Measurements from ENCODE around the gene DAAM1. TPM values are rescaled to one million over a fixed set of nuclear protein-coding genes. Genes with fewer than 3 reads are reported as not detected.

Gene DAAM1
- total RNA-seq, 1 donor from 2014 or later = 42.0 TPM

DNA sequence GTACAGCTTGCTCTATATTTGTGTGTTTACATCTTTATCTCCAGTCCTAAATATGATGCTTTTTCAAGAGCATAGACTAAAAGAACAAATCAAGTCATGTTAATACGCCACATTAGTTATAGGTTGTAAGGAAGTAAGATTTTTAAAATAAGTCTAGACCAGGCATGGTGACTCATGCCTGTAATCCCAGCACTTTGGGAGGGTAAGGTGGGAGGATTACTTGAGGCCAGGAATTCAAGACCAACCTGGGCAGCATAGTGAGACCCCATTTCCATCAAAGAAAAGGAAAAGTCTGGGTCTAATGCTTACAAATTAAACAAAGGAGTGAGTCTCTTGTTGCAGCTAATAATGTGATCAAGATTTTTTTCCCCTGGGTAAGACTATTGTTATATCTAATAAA, 157.9 kb downstream of the DAAM1 start:
- H3K4me1 ChIP-seq = peaks cover 69% of the 10 kb centered on the region
- H3K36me3 ChIP-seq = peaks cover 0 to 18% of the 10 kb centered on the region in 2 donors
- intact Hi-C loops (cut with DNase I) = no loop called here
- H3K27me3 ChIP-seq = no peaks in the 10 kb centered on the region
- H3K4me3 ChIP-seq = no peak overlapping the region
- DNase-seq (ENCODE audit: extremely low spot score in 2 of 2) = no peak
- no peaks in the 10 kb centered on the region for H3K9me3 ChIP-seq
- TF ChIP-seq POLR2A (IDR thresholded peaks at IDR 0.05) = no peak
- TF ChIP-seq POLR2AphosphoS5 (IDR thresholded peaks at IDR 0.05; ENCODE audit: insufficient read depth in 1 of 2, low read depth in 1 of 2) = no peak
- TF ChIP-seq, protein P1, sequence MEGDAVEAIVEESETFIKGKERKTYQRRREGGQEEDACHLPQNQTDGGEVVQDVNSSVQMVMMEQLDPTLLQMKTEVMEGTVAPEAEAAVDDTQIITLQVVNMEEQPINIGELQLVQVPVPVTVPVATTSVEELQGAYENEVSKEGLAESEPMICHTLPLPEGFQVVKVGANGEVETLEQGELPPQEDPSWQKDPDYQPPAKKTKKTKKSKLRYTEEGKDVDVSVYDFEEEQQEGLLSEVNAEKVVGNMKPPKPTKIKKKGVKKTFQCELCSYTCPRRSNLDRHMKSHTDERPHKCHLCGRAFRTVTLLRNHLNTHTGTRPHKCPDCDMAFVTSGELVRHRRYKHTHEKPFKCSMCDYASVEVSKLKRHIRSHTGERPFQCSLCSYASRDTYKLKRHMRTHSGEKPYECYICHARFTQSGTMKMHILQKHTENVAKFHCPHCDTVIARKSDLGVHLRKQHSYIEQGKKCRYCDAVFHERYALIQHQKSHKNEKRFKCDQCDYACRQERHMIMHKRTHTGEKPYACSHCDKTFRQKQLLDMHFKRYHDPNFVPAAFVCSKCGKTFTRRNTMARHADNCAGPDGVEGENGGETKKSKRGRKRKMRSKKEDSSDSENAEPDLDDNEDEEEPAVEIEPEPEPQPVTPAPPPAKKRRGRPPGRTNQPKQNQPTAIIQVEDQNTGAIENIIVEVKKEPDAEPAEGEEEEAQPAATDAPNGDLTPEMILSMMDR (IDR thresholded peaks at IDR 0.05) = no peak
- peak overlapping the region; percentile 70 for H3K27ac ChIP-seq

GRCh38 chr14:59346796-59347510, 158.5 kb downstream of the DAAM1 start:
- H3K4me1 ChIP-seq = peaks cover 69% of the 10 kb centered on the region
- H3K36me3 ChIP-seq = peaks cover 0 to 16% of the 10 kb centered on the region in 2 donors

DNA sequence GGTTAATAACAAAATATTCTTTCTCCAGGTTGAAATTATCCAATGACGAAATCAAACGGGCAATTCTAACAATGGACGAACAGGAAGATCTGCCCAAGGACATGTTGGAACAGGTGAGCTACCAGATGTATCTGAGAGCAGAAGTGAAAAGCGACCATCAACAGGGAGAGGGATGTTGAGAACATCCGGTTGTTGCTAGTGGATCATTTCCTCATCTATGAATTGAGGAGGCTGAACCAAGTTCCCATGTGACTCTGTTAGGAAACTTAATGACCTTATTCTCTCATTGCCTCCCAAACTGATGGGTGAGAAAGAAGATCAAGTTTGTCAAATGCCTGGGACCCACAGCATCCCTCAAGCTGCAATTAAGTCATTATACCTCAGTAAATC, 159.0 kb downstream of the DAAM1 start:
- Histone ChIP-seq H3K27me3 (no peaks in the 10 kb centered on the region), H3K4me3 (no peak overlapping the region), H3K36me3 (peaks cover 0 to 18% of the 10 kb centered on the region in 2 donors), H3K4me1 (peaks cover 65% of the 10 kb centered on the region), H3K27ac (peak overlapping the region; percentile 70), H3K9me3 (no peaks in the 10 kb centered on the region)
- TF ChIP-seq POLR2A (IDR thresholded peaks at IDR 0.05) (no peak), POLR2AphosphoS5 (IDR thresholded peaks at IDR 0.05; ENCODE audit: insufficient read depth in 1 of 2, low read depth in 1 of 2) (peak in 1 of 2 donors; percentile 5)
- TF ChIP-seq, protein P1 (IDR thresholded peaks at IDR 0.05) = no peak
- intact Hi-C loops (cut with DNase I) = no loop called here
- DNase-seq (ENCODE audit: extremely low spot score in 2 of 2) = no peak

More at GRCh38 chr14:59346796-59347510, 158.5 kb downstream of the DAAM1 start:
- H3K4me3 ChIP-seq = no peak overlapping the region
- no peaks in the 10 kb centered on the region for H3K27me3 ChIP-seq
- H3K9me3 ChIP-seq = no peaks in the 10 kb centered on the region
- no peak for DNase-seq (ENCODE audit: extremely low spot score in 2 of 2)
- intact Hi-C loops (cut with DNase I) = no loop called here
- peak overlapping the region; percentile 70 for H3K27ac ChIP-seq
- no peak for TF ChIP-seq POLR2A (IDR thresholded peaks at IDR 0.05)
- TF ChIP-seq, protein P1 (IDR thresholded peaks at IDR 0.05) = no peak
- TF ChIP-seq POLR2AphosphoS5 (IDR thresholded peaks at IDR 0.05; ENCODE audit: insufficient read depth in 1 of 2, low read depth in 1 of 2) = no peak

DNA sequence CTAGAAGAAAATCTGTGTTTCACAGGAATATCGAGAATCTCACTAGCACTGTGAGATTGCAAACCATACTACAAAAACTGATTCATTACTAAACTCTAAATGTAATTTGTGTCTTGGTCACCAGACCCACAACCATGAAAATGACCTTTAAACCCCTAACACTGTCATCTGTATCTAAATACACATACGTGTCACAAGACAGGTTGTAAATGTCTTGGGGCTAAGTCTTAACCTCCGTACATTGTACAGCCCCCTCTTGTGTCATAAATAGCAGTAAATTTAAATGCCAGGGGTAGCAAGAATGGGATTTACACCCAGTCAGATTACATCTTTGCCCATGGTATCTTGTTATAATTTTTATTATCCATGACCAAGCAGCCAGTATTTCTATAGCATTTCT, 159.4 kb downstream of the DAAM1 start:
- intact Hi-C loops (cut with DNase I) = no loop called here
- H3K27ac ChIP-seq = peak overlapping the region; percentile 70

More for the DNA sequence above, 159.4 kb downstream of the DAAM1 start:
- no peaks in the 10 kb centered on the region for H3K9me3 ChIP-seq
- no peaks in the 10 kb centered on the region for H3K27me3 ChIP-seq
- H3K4me1 ChIP-seq = peaks cover 61% of the 10 kb centered on the region
- peaks cover 0 to 22% of the 10 kb centered on the region in 2 donors for H3K36me3 ChIP-seq
- TF ChIP-seq POLR2A (IDR thresholded peaks at IDR 0.05) (no peak), POLR2AphosphoS5 (IDR thresholded peaks at IDR 0.05; ENCODE audit: insufficient read depth in 1 of 2, low read depth in 1 of 2) (no peak)
- TF ChIP-seq, protein P1 (IDR thresholded peaks at IDR 0.05) = no peak
- no peak for DNase-seq (ENCODE audit: extremely low spot score in 2 of 2)
- no peak overlapping the region for H3K4me3 ChIP-seq
